GOT3 (cell line): ENCODE measurements around the gene RTF2.
"Not testable (repeated sequence)": the region's sequence is repeated elsewhere in the genome, so short reads cannot be mapped to it uniquely, and the experiment has no call there.

ENCODE experiments used
- DNase-seq: peaks from one replicate; lab custom pipeline; 2025; ENCODE audit warnings: mixed read lengths; lab: John Stamatoyannopoulos, UW

RTF2 gene

GRCh38 chr20:56551571-56551970 is 83.1 kb downstream of the RTF2 start:
- DNase-seq: no peak

- DNase-seq: no peak
Observed at GRCh38 chr20:56552911-56553629, 84.6 kb downstream of the RTF2 start.

- peak; percentile 44 for DNase-seq
Observed at GRCh38 chr20:56554869-56555268, 86.4 kb downstream of the RTF2 start.

- no peak for DNase-seq
Observed at GRCh38 chr20:56558968-56559367, 90.5 kb downstream of the RTF2 start.

GRCh38 chr20:56564526-56564925 is 96.1 kb downstream of the RTF2 start:
- DNase-seq: not testable (repeated sequence)

- DNase-seq: no peak
Observed at GRCh38 chr20:56565511-56565910, 97.1 kb downstream of the RTF2 start.

- no peak for DNase-seq
Observed at GRCh38 chr20:56566621-56567020, 98.2 kb downstream of the RTF2 start.
